MM.1S (cell line): ENCODE data around the gene ZNF730.

Source experiments
- CTCF ChIP-seq: fragments of 300-600 bp; sonication (generic); IDR thresholded peaks from 2 replicates; pipeline ENCODE4 v1.5.1; 2016; ENCODE audit warnings: antibody characterized with exemption, low read length, mixed read lengths
- EZH2 ChIP-seq: fragments of 300-600 bp; sonication (generic); optimal IDR thresholded peaks from 2 replicates; pipeline ENCODE3; 2017; ENCODE audit warnings: low read depth, mild to moderate bottlenecking, antibody characterized with exemption, low read length, mixed read lengths
- EZH2phosphoT487 ChIP-seq: fragments of 300-600 bp; sonication (generic); IDR thresholded peaks from 2 replicates; pipeline ENCODE4 v1.6.1; 2018; ENCODE audit warnings: antibody characterized with exemption, low read length

- TF ChIP-seq CTCF = no peak
- no peak for TF ChIP-seq EZH2
- no peak for TF ChIP-seq EZH2phosphoT487
These were observed 17.8 kb upstream of the ZNF730 start for GRCh38 chr19:23098988-23099387.
